GM12873 (cell line): ENCODE results near the gene TSEN34.

Source experiments
- CTCF ChIP-seq: IDR thresholded peaks from 2 replicates; pipeline ENCODE4 v1.5.1; 2012; ENCODE audit warnings: low read depth, mild to moderate bottlenecking, moderate library complexity, low read length, control low read depth; ENCODE audit not compliant: insufficient read depth; ENCODE audit errors: missing control alignments

The TSEN34 gene

GRCh38 chr19:54156953-54157352 is 34.2 kb upstream of the TSEN34 start:
- TF ChIP-seq CTCF, result no peak

- TF ChIP-seq CTCF, result no peak
Observed at GRCh38 chr19:54158812-54159351, 32.2 kb upstream of the TSEN34 start.

- peak; percentile 37 for TF ChIP-seq CTCF
Observed at GRCh38 chr19:54159352-54160181, 31.5 kb upstream of the TSEN34 start, which contains the start of gene LENG1. Gene LENG1 (minus strand): TSS chr19:54159721. CDS start chr19:54159695, 26 bp downstream.

- no peak for TF ChIP-seq CTCF
Observed at GRCh38 chr19:54160182-54160811, 30.8 kb upstream of the TSEN34 start.

GRCh38 chr19:54160854-54161253 is 30.3 kb upstream of the TSEN34 start:
- no peak for TF ChIP-seq CTCF

GRCh38 chr19:54162241-54162805 is 28.8 kb upstream of the TSEN34 start:
- no peak for TF ChIP-seq CTCF

GRCh38 chr19:54162884-54163283 is 28.2 kb upstream of the TSEN34 start:
- TF ChIP-seq CTCF, result no peak
